ENCODE measurements around the gene ABCC2.

ABCC2 gene

DNA sequence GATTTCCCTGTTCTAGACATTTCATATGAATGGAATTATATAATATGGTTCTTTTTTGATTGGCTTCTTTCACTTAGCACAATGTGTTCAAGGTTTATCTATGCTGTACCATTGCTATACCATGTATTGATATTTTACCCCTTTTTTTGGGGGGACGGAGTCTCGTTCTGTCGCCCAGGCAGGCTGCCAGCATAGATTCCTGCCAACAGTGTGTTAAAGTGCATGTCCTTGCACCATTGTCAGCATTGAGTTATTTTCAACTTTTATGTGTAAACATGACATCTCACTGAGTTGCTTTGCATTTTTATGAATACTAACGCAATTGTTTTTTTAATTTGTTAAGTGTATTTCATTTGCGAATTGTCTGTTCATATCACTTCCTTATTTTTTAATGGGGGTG is 4.9 kb downstream of the ABCC2 start:
- TF ChIP-seq, protein P1, sequence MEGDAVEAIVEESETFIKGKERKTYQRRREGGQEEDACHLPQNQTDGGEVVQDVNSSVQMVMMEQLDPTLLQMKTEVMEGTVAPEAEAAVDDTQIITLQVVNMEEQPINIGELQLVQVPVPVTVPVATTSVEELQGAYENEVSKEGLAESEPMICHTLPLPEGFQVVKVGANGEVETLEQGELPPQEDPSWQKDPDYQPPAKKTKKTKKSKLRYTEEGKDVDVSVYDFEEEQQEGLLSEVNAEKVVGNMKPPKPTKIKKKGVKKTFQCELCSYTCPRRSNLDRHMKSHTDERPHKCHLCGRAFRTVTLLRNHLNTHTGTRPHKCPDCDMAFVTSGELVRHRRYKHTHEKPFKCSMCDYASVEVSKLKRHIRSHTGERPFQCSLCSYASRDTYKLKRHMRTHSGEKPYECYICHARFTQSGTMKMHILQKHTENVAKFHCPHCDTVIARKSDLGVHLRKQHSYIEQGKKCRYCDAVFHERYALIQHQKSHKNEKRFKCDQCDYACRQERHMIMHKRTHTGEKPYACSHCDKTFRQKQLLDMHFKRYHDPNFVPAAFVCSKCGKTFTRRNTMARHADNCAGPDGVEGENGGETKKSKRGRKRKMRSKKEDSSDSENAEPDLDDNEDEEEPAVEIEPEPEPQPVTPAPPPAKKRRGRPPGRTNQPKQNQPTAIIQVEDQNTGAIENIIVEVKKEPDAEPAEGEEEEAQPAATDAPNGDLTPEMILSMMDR (conservative IDR thresholded peaks at IDR 0.05): no peak
- no peak overlapping the region for H3K27ac ChIP-seq

DNA sequence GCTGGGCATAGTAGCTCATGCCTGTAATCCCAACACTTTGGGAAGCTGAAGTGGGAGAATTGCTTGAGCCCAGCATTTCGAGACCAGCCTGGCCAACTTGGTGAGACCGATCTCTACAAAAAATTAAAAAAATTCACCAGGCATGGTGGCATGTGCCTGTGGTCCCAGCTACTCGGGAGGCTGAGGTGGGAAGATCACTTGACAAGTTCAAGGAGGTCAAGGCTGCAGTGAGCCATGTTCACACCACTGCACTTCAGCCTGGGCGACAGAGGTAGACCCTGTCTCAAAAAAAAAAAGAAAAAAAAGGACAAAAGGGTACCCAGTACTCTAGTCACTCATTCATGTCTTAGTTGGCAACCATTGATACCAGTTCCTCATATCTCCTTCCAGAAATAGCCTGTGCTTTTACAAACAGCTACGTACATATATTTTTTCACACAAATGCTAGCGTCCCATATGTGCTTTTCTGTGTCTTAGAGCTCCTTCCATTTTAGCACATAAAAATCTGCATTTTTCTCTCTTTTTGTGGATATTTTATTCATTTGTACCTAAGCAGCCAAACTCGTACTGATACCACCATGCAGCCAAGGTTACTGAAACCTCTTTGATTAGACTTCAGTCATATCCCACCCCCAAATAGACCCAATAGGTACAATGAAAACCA is 5.5 kb downstream of the ABCC2 start:
- TF ChIP-seq, protein P1 (conservative IDR thresholded peaks at IDR 0.05): no peak
- H3K27ac ChIP-seq: no peak overlapping the region

DNA sequence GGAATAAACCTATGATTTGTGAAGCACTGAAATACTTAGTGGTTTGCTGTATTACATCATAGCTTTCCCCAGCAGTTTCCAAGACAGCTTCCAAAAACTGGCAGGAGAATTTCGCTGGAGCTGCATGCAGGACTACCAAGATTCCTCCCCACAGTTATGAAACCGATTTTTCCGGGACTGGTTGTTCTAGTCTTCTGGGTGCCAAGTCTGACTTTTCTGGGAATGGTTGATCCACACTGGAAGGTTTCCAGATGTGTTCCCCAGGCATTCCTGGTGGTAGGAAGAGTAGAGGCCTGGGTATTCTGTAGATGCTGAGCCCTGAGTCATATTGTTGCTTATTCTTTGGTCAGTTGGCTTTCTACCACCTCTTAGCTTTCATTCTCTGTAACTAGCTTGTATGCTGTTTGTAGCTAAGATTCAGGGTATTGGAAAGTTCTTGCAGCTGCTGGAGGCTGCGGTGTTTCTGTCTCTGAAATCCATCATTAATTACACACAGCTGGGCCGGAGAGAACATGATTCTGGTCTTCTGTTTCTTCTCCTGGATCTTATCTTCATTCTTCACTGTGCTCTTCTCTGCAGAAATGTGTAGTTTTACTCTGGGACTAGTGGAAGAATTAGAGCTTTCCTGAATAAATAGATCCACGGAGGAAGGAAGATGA is 6.3 kb downstream of the ABCC2 start:
- no peak overlapping the region for H3K27ac ChIP-seq
- TF ChIP-seq, protein P1 (conservative IDR thresholded peaks at IDR 0.05): no peak

DNA sequence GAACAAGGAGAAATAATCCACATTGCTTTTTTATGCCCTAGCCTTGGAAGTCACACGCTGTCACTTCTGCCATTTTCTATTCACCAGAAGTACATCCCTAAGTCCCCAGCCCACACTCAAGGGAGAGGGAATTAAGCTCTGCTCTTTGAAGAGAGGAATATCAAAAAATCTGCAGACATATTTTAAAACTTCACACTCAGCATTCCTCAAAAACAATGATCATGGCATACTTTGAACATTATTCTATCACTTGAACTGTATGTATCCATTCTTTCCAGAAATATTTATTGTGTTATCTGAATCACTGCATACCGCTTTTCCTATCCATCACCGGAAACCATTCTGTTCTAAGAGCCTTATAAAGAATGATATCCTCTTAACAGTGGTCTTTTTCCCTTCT is 9.4 kb downstream of the ABCC2 start:
- no peak overlapping the region for H3K27ac ChIP-seq
- TF ChIP-seq, protein P1 (conservative IDR thresholded peaks at IDR 0.05): no peak

DNA sequence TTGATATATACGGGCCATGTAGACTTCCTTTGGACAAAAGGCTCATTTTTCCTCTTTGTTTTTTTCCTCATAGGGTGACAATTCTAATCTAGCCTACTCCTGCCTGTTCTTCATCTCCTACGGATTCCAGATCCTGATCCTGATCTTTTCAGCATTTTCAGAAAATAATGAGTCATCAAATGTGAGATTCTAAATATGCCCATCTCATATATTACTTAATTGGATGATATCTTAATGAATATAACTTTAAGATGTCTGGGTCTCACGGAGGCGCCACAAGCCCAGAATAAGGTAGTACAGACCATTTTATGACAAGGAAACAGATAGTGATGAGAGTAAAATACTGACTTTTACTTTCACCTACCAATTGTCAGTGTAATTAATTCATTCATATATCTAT is 11.4 kb downstream of the ABCC2 start:
- no peak overlapping the region for H3K27ac ChIP-seq
- TF ChIP-seq, protein P1 (conservative IDR thresholded peaks at IDR 0.05): no peak

DNA sequence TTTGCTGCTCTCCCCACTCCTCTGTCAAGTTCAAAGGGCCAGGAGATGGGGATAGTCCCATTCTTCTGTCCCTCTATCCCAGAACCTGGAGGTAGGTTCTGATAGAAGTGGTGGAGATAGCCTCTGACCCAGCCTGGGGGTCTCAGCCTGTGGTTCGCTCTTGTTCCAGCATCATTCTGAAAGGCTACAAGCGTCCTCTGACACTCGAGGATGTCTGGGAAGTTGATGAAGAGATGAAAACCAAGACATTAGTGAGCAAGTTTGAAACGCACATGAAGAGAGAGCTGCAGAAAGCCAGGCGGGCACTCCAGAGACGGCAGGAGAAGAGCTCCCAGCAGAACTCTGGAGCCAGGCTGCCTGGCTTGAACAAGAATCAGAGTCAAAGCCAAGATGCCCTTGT is 14.5 kb downstream of the ABCC2 start:
- TF ChIP-seq, protein P1 (conservative IDR thresholded peaks at IDR 0.05): no peak
- no peak overlapping the region for H3K27ac ChIP-seq

DNA sequence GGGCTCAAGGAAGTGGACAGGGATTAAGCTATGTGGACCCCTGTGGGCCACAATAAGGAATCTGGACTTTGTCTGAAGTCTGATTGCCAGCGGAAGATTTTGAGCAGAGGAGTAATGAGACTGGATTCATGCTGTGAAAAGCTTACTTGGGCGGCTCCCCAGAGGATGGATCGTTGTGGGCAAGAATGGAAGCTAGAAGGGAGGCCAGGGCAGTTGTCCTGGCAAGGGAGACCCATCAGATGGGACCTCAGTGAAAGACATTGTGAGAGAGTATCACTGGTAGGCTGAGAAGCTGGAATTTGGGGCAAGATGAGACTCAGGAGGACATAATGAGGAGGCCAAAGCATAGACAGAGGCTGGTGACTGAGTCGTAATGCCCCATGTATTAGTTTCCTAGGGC is 15.6 kb downstream of the ABCC2 start:
- H3K27ac ChIP-seq: no peak overlapping the region
- TF ChIP-seq, protein P1 (conservative IDR thresholded peaks at IDR 0.05): no peak

Data from VCaP (cell line).